Prostate gland (tissue), 2 donors: ENCODE results near the gene EEF1AKMT3.

ENCODE experiments used
- CTCF ChIP-seq, 4 experiments: fragments of 200-600 bp in 2 of 4; fragments of 450-650 bp in 2 of 4; sonication (generic) in 2 of 4; IDR thresholded peaks; 1 replicate in 3 of 4; 2 replicates in 1 of 4; pipeline ENCODE4 v1.5.1; 2016 to 2019; ENCODE audit warnings: antibody characterized with exemption in 4 of 4, mild to moderate bottlenecking in 2 of 4, moderate library complexity in 2 of 4
- POLR2A ChIP-seq: fragments of 450-650 bp; IDR thresholded peaks from one replicate; pipeline ENCODE4 v1.6.1; 2016; ENCODE audit warnings: antibody characterized with exemption, mild to moderate bottlenecking
- POLR2AphosphoS5 ChIP-seq: sonication (generic); formaldehyde crosslinking; IDR thresholded peaks from one replicate; pipeline ENCODE4 v1.6.1; 2017; ENCODE audit warnings: antibody characterized with exemption

- TF ChIP-seq CTCF (IDR thresholded peaks at IDR 0.05) (no peak), POLR2A (no peak), POLR2AphosphoS5 (no peak)
Observed at GRCh38 chr12:57793920-57794319, 21.5 kb downstream of the EEF1AKMT3 start.
